LNCAP (cell line): ENCODE data around the gene TTLL11.

Experiments
- CTCF ChIP-seq: fragments of 450-650 bp; IDR thresholded peaks from 2 replicates; pipeline ENCODE4 v1.5.1; 2017; ENCODE audit warnings: mild to moderate bottlenecking

The TTLL11 gene

GRCh38 chr9:122053567-122054350 is 39.3 kb downstream of the TTLL11 start:
- TF ChIP-seq CTCF: no peak

- TF ChIP-seq CTCF: no peak
Measured at GRCh38 chr9:122053064-122053463, 40.0 kb downstream of the TTLL11 start.

- TF ChIP-seq CTCF: no peak
Measured at GRCh38 chr9:122051351-122052321, 41.5 kb downstream of the TTLL11 start.

- TF ChIP-seq CTCF: no peak
Measured at GRCh38 chr9:122050167-122050566, 42.9 kb downstream of the TTLL11 start.

- TF ChIP-seq CTCF: no peak
Measured at GRCh38 chr9:122042056-122042455, 51.1 kb downstream of the TTLL11 start.

- TF ChIP-seq CTCF: no peak
Measured at GRCh38 chr9:122040561-122041242, 52.4 kb downstream of the TTLL11 start.

- no peak for TF ChIP-seq CTCF
Measured at GRCh38 chr9:122039234-122039633, 53.9 kb downstream of the TTLL11 start.
